Kidney capillary endothelial cell (primary cell): ENCODE data around the gene PTCD3.

Experiments used
- DNase-seq: peaks from one replicate; pipeline ENCODE4 v3.0.0-alpha.2; 2018; ENCODE audit warnings: low spot score

PTCD3 gene

GRCh38 chr2:86082756-86083155 lies 23.3 kb upstream of the PTCD3 start:
- no peak for DNase-seq

GRCh38 chr2:86087936-86088850 lies 17.8 kb upstream of the PTCD3 start:
- no peak for DNase-seq

- no peak for DNase-seq
Observed at GRCh38 chr2:86094229-86094628, 11.8 kb upstream of the PTCD3 start.

GRCh38 chr2:86097114-86097896 lies 8.7 kb upstream of the PTCD3 start:
- DNase-seq = no peak

GRCh38 chr2:86097913-86098312 lies 8.1 kb upstream of the PTCD3 start:
- no peak for DNase-seq

- no peak for DNase-seq
Observed at GRCh38 chr2:86102157-86102556, 3.9 kb upstream of the PTCD3 start.

- peak; percentile 89 for DNase-seq
Observed at GRCh38 chr2:86105252-86105968, 625 bp upstream of the PTCD3 start, which contains the start of gene POLR1A. TSS of gene POLR1A (minus strand) at chr2:86105886. CDS start at chr2:86105776, 110 bp downstream.

- DNase-seq = peak; percentile 26
Observed at GRCh38 chr2:86107031-86107430, 996 bp downstream of the PTCD3 start.

- DNase-seq = no peak
Observed at GRCh38 chr2:86118130-86118529, 12.1 kb downstream of the PTCD3 start.

GRCh38 chr2:86123328-86123925 lies 17.4 kb downstream of the PTCD3 start:
- DNase-seq = peak; percentile 57

- no peak for DNase-seq
Observed at GRCh38 chr2:86124683-86125082, 18.6 kb downstream of the PTCD3 start.

- no peak for DNase-seq
Observed at GRCh38 chr2:86134709-86135108, 28.7 kb downstream of the PTCD3 start.

- DNase-seq = no peak
Observed at GRCh38 chr2:86135653-86136052, 29.6 kb downstream of the PTCD3 start.

- no peak for DNase-seq
Observed at GRCh38 chr2:86136141-86136540, 30.1 kb downstream of the PTCD3 start.

GRCh38 chr2:86138736-86139625 lies 32.9 kb downstream of the PTCD3 start:
- no peak for DNase-seq

GRCh38 chr2:86139981-86140380 lies 33.9 kb downstream of the PTCD3 start:
- DNase-seq = no peak

GRCh38 chr2:86140969-86141392 lies 34.9 kb downstream of the PTCD3 start:
- no peak for DNase-seq

- DNase-seq = no peak
Observed at GRCh38 chr2:86142436-86143257, 36.6 kb downstream of the PTCD3 start.

- DNase-seq = no peak
Observed at GRCh38 chr2:86143307-86143706, 37.3 kb downstream of the PTCD3 start.
